ENCODE results near the gene CCDC68. TPM values are rescaled to one million over a fixed set of nuclear protein-coding genes. Genes with fewer than 3 reads are reported as not detected.

The CCDC68 gene
- under 1 TPM; 0.16 to 0.17 TPM for total RNA-seq

- ATAC-seq (replicated peaks), result no peak
- Mint-ChIP-seq H3K27me3 (peaks cover 51% of the 10 kb centered on the region), H3K4me1 (no peaks in the 10 kb centered on the region)
Observed at GRCh38 chr18:54958704-54959625, at the start of gene CCDC68. Gene CCDC68, minus strand, starts transcription at chr18:54959461. Its CDS starts 16,670 bp downstream, at chr18:54942791.

GRCh38 chr18:55007602-55008001, 48.3 kb upstream of the CCDC68 start:
- Mint-ChIP-seq H3K4me1 (no peaks in the 10 kb centered on the region), H3K4me3 (no peak overlapping the region), H3K9me3 (no peaks in the 10 kb centered on the region), H3K36me3 (ENCODE audit: low read depth) (no peaks in the 10 kb centered on the region), H3K27me3 (peaks cover 23% of the 10 kb centered on the region), H3K27ac (no peak overlapping the region)
- no peak for ATAC-seq (replicated peaks)

More at GRCh38 chr18:54958704-54959625, at the start of gene CCDC68:
- Mint-ChIP-seq H3K4me3 (no peak within 1 kb of the TSS), H3K36me3 (ENCODE audit: low read depth) (no peaks in the 10 kb centered on the region), H3K9me3 (no peaks in the 10 kb centered on the region), H3K27ac (no peak within 1 kb of the TSS)

- Mint-ChIP-seq H3K27ac (no peak overlapping the region), H3K27me3 (peaks cover 18% of the 10 kb centered on the region), H3K9me3 (no peaks in the 10 kb centered on the region), H3K36me3 (ENCODE audit: low read depth) (no peaks in the 10 kb centered on the region), H3K4me3 (no peak overlapping the region), H3K4me1 (no peaks in the 10 kb centered on the region)
- ATAC-seq (replicated peaks), result no peak
Observed at GRCh38 chr18:55003695-55004094, 44.4 kb upstream of the CCDC68 start.

- Mint-ChIP-seq H3K9me3 (no peaks in the 10 kb centered on the region), H3K4me1 (no peaks in the 10 kb centered on the region), H3K36me3 (ENCODE audit: low read depth) (no peaks in the 10 kb centered on the region), H3K27ac (no peak overlapping the region), H3K4me3 (no peak overlapping the region), H3K27me3 (peaks cover 6% of the 10 kb centered on the region)
- ATAC-seq (replicated peaks), result no peak
Observed at GRCh38 chr18:55002261-55002660, 43.0 kb upstream of the CCDC68 start.

- no peak for ATAC-seq (replicated peaks)
Observed at GRCh38 chr18:55001394-55002024, 42.2 kb upstream of the CCDC68 start.

GRCh38 chr18:55000529-55000928, 41.3 kb upstream of the CCDC68 start:
- Mint-ChIP-seq H3K4me3 (no peak overlapping the region), H3K4me1 (no peaks in the 10 kb centered on the region), H3K27me3 (peaks cover 6% of the 10 kb centered on the region), H3K27ac (no peak overlapping the region), H3K9me3 (no peaks in the 10 kb centered on the region), H3K36me3 (ENCODE audit: low read depth) (no peaks in the 10 kb centered on the region)
- ATAC-seq (replicated peaks), result no peak

More at GRCh38 chr18:55001394-55002024, 42.2 kb upstream of the CCDC68 start:
- H3K4me3 Mint-ChIP-seq, result no peak overlapping the region
- H3K4me1 Mint-ChIP-seq, result no peaks in the 10 kb centered on the region
- H3K36me3 Mint-ChIP-seq (ENCODE audit: low read depth), result no peaks in the 10 kb centered on the region
- no peaks in the 10 kb centered on the region for H3K9me3 Mint-ChIP-seq
- peaks cover 6% of the 10 kb centered on the region for H3K27me3 Mint-ChIP-seq
- H3K27ac Mint-ChIP-seq, result no peak overlapping the region

GRCh38 chr18:54999016-54999415, 39.8 kb upstream of the CCDC68 start:
- Mint-ChIP-seq H3K9me3 (no peaks in the 10 kb centered on the region), H3K27me3 (peaks cover 3% of the 10 kb centered on the region), H3K27ac (no peak overlapping the region), H3K4me1 (no peaks in the 10 kb centered on the region), H3K4me3 (no peak overlapping the region), H3K36me3 (ENCODE audit: low read depth) (no peaks in the 10 kb centered on the region)
- ATAC-seq (replicated peaks), result no peak

- Mint-ChIP-seq H3K27me3 (peaks cover 3% of the 10 kb centered on the region), H3K36me3 (ENCODE audit: low read depth) (no peaks in the 10 kb centered on the region), H3K27ac (no peak overlapping the region), H3K9me3 (no peaks in the 10 kb centered on the region), H3K4me1 (no peaks in the 10 kb centered on the region), H3K4me3 (no peak overlapping the region)
- ATAC-seq (replicated peaks), result no peak
Observed at GRCh38 chr18:54995421-54996143, 36.3 kb upstream of the CCDC68 start.

GRCh38 chr18:54991981-54992380, 32.7 kb upstream of the CCDC68 start:
- H3K4me1 Mint-ChIP-seq, result no peaks in the 10 kb centered on the region
- H3K36me3 Mint-ChIP-seq (ENCODE audit: low read depth), result no peaks in the 10 kb centered on the region
- no peak overlapping the region for H3K4me3 Mint-ChIP-seq
- peaks cover 6% of the 10 kb centered on the region for H3K27me3 Mint-ChIP-seq
- H3K9me3 Mint-ChIP-seq, result no peaks in the 10 kb centered on the region
- ATAC-seq (replicated peaks), result no peak
- no peak overlapping the region for H3K27ac Mint-ChIP-seq

- no peaks in the 10 kb centered on the region for H3K36me3 Mint-ChIP-seq (ENCODE audit: low read depth)
- no peak overlapping the region for H3K4me3 Mint-ChIP-seq
- peak overlapping the region; percentile 1 for H3K27ac Mint-ChIP-seq
- H3K27me3 Mint-ChIP-seq, result peaks cover 6% of the 10 kb centered on the region
- no peaks in the 10 kb centered on the region for H3K9me3 Mint-ChIP-seq
- no peaks in the 10 kb centered on the region for H3K4me1 Mint-ChIP-seq
- ATAC-seq (replicated peaks), result no peak
Observed at GRCh38 chr18:54984908-54985307, 25.6 kb upstream of the CCDC68 start.

GRCh38 chr18:54983791-54984190, 24.5 kb upstream of the CCDC68 start:
- no peak for ATAC-seq (replicated peaks)
- H3K27ac Mint-ChIP-seq, result no peak overlapping the region
- H3K36me3 Mint-ChIP-seq (ENCODE audit: low read depth), result no peaks in the 10 kb centered on the region
- H3K27me3 Mint-ChIP-seq, result peaks cover 6% of the 10 kb centered on the region
- no peaks in the 10 kb centered on the region for H3K9me3 Mint-ChIP-seq
- no peaks in the 10 kb centered on the region for H3K4me1 Mint-ChIP-seq
- no peak overlapping the region for H3K4me3 Mint-ChIP-seq

GRCh38 chr18:54983041-54983686, 23.9 kb upstream of the CCDC68 start:
- no peaks in the 10 kb centered on the region for H3K9me3 Mint-ChIP-seq
- no peaks in the 10 kb centered on the region for H3K4me1 Mint-ChIP-seq
- no peaks in the 10 kb centered on the region for H3K36me3 Mint-ChIP-seq (ENCODE audit: low read depth)
- H3K4me3 Mint-ChIP-seq, result no peak overlapping the region
- ATAC-seq (replicated peaks), result peak; percentile 56
- peaks cover 6% of the 10 kb centered on the region for H3K27me3 Mint-ChIP-seq
- H3K27ac Mint-ChIP-seq, result no peak overlapping the region

GRCh38 chr18:54981076-54981475, 21.8 kb upstream of the CCDC68 start:
- Mint-ChIP-seq H3K4me3 (no peak overlapping the region), H3K9me3 (no peaks in the 10 kb centered on the region), H3K27me3 (peaks cover 3% of the 10 kb centered on the region), H3K4me1 (no peaks in the 10 kb centered on the region), H3K27ac (no peak overlapping the region), H3K36me3 (ENCODE audit: low read depth) (no peaks in the 10 kb centered on the region)
- no peak for ATAC-seq (replicated peaks)

GRCh38 chr18:54975598-54975997, 16.3 kb upstream of the CCDC68 start:
- Mint-ChIP-seq H3K4me3 (no peak overlapping the region), H3K4me1 (no peaks in the 10 kb centered on the region), H3K9me3 (no peaks in the 10 kb centered on the region), H3K27ac (no peak overlapping the region), H3K27me3 (no peaks in the 10 kb centered on the region), H3K36me3 (ENCODE audit: low read depth) (no peaks in the 10 kb centered on the region)
- no peak for ATAC-seq (replicated peaks)

Measured in activated T-helper 17 cell treated with anti-CD3 and anti-CD28 coated beads, Interleukin-2, amount 50 U/mL, for 72 hours (primary cell).